Measurements from ENCODE around the gene PPP3CA. TPM values are rescaled to one million over a fixed set of nuclear protein-coding genes. Genes with fewer than 3 reads are reported as not detected.

Gene PPP3CA
- total and polyA plus RNA-seq, 2 experiments from 2014 or later: 27.0 to 45.2 TPM

- DNase-seq (ENCODE audit: low spot score) (no peak), ATAC-seq (no peak)
- H4K20me1 ChIP-seq (replicated peaks; ENCODE audit: insufficient read depth): no peaks in the 10 kb centered on the region
- no peak overlapping the region for H3K27ac ChIP-seq (ENCODE audit: low read depth)
- no peaks in the 10 kb centered on the region for H3F3A ChIP-seq (replicated peaks; ENCODE audit: low read depth)
- Mint-ChIP-seq H3K4me1 (peaks cover 38% of the 10 kb centered on the region), H3K9me3 (no peaks in the 10 kb centered on the region), H3K4me3 (no peak overlapping the region), H3K36me3 (ENCODE audit: low read depth) (no peaks in the 10 kb centered on the region), H3K27ac (no peak overlapping the region), H3K27me3 (ENCODE audit: insufficient read depth, low read depth, poor library complexity) (peaks cover 5% of the 10 kb centered on the region)
- H3K79me2 ChIP-seq (replicated peaks; ENCODE audit: insufficient read depth): peaks cover 35% of the 10 kb centered on the region
- no peaks in the 10 kb centered on the region for H3K36me3 ChIP-seq (ENCODE audit: insufficient read depth)
- no peak overlapping the region for H2AFZ ChIP-seq
- no peaks in the 10 kb centered on the region for H3K27me3 ChIP-seq (ENCODE audit: insufficient read depth)
- no peak overlapping the region for H3K4me3 ChIP-seq
- no peaks in the 10 kb centered on the region; the same call in none of the 2 replicates for H3K4me1 ChIP-seq (ENCODE audit: insufficient read depth)
- H3K4me2 ChIP-seq: no peak overlapping the region
- no peaks in the 10 kb centered on the region for H3K9me2 ChIP-seq (ENCODE audit: insufficient read depth)
- TF ChIP-seq CREB1 (CRISPR knock-in tag; IDR thresholded peaks at IDR 0.05; ENCODE audit: low read depth) (no peak), EZH2phosphoT487 (IDR thresholded peaks at IDR 0.05; ENCODE audit: unreplicated experiment) (no peak), ZNF331 (CRISPR knock-in tag; IDR thresholded peaks at IDR 0.05; ENCODE audit: low read depth) (no peak), POLR2AphosphoS5 (IDR thresholded peaks at IDR 0.05; ENCODE audit: low read depth) (no peak), STAT1 (IDR thresholded peaks at IDR 0.05; ENCODE audit: unreplicated experiment) (no peak), NANOG (IDR thresholded peaks at IDR 0.05; ENCODE audit: borderline replicate concordance) (no peak), EZH2 (IDR thresholded peaks at IDR 0.05; ENCODE audit: low read depth, unreplicated experiment) (no peak), JUNB (IDR thresholded peaks at IDR 0.05; ENCODE audit: unreplicated experiment) (no peak), ZNF114 (CRISPR knock-in tag; IDR thresholded peaks at IDR 0.05) (no peak), CTCF (conservative IDR thresholded peaks at IDR 0.05; ENCODE audit: low read depth in 2 of 2) (no peak)
- TF ChIP-seq, protein P1, sequence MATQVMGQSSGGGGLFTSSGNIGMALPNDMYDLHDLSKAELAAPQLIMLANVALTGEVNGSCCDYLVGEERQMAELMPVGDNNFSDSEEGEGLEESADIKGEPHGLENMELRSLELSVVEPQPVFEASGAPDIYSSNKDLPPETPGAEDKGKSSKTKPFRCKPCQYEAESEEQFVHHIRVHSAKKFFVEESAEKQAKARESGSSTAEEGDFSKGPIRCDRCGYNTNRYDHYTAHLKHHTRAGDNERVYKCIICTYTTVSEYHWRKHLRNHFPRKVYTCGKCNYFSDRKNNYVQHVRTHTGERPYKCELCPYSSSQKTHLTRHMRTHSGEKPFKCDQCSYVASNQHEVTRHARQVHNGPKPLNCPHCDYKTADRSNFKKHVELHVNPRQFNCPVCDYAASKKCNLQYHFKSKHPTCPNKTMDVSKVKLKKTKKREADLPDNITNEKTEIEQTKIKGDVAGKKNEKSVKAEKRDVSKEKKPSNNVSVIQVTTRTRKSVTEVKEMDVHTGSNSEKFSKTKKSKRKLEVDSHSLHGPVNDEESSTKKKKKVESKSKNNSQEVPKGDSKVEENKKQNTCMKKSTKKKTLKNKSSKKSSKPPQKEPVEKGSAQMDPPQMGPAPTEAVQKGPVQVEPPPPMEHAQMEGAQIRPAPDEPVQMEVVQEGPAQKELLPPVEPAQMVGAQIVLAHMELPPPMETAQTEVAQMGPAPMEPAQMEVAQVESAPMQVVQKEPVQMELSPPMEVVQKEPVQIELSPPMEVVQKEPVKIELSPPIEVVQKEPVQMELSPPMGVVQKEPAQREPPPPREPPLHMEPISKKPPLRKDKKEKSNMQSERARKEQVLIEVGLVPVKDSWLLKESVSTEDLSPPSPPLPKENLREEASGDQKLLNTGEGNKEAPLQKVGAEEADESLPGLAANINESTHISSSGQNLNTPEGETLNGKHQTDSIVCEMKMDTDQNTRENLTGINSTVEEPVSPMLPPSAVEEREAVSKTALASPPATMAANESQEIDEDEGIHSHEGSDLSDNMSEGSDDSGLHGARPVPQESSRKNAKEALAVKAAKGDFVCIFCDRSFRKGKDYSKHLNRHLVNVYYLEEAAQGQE (IDR thresholded peaks at IDR 0.05; ENCODE audit: unreplicated experiment): no peak
- TF ChIP-seq, protein P2, sequence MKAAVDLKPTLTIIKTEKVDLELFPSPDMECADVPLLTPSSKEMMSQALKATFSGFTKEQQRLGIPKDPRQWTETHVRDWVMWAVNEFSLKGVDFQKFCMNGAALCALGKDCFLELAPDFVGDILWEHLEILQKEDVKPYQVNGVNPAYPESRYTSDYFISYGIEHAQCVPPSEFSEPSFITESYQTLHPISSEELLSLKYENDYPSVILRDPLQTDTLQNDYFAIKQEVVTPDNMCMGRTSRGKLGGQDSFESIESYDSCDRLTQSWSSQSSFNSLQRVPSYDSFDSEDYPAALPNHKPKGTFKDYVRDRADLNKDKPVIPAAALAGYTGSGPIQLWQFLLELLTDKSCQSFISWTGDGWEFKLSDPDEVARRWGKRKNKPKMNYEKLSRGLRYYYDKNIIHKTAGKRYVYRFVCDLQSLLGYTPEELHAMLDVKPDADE (IDR thresholded peaks at IDR 0.05): no peak
- TF ChIP-seq, protein P3, sequence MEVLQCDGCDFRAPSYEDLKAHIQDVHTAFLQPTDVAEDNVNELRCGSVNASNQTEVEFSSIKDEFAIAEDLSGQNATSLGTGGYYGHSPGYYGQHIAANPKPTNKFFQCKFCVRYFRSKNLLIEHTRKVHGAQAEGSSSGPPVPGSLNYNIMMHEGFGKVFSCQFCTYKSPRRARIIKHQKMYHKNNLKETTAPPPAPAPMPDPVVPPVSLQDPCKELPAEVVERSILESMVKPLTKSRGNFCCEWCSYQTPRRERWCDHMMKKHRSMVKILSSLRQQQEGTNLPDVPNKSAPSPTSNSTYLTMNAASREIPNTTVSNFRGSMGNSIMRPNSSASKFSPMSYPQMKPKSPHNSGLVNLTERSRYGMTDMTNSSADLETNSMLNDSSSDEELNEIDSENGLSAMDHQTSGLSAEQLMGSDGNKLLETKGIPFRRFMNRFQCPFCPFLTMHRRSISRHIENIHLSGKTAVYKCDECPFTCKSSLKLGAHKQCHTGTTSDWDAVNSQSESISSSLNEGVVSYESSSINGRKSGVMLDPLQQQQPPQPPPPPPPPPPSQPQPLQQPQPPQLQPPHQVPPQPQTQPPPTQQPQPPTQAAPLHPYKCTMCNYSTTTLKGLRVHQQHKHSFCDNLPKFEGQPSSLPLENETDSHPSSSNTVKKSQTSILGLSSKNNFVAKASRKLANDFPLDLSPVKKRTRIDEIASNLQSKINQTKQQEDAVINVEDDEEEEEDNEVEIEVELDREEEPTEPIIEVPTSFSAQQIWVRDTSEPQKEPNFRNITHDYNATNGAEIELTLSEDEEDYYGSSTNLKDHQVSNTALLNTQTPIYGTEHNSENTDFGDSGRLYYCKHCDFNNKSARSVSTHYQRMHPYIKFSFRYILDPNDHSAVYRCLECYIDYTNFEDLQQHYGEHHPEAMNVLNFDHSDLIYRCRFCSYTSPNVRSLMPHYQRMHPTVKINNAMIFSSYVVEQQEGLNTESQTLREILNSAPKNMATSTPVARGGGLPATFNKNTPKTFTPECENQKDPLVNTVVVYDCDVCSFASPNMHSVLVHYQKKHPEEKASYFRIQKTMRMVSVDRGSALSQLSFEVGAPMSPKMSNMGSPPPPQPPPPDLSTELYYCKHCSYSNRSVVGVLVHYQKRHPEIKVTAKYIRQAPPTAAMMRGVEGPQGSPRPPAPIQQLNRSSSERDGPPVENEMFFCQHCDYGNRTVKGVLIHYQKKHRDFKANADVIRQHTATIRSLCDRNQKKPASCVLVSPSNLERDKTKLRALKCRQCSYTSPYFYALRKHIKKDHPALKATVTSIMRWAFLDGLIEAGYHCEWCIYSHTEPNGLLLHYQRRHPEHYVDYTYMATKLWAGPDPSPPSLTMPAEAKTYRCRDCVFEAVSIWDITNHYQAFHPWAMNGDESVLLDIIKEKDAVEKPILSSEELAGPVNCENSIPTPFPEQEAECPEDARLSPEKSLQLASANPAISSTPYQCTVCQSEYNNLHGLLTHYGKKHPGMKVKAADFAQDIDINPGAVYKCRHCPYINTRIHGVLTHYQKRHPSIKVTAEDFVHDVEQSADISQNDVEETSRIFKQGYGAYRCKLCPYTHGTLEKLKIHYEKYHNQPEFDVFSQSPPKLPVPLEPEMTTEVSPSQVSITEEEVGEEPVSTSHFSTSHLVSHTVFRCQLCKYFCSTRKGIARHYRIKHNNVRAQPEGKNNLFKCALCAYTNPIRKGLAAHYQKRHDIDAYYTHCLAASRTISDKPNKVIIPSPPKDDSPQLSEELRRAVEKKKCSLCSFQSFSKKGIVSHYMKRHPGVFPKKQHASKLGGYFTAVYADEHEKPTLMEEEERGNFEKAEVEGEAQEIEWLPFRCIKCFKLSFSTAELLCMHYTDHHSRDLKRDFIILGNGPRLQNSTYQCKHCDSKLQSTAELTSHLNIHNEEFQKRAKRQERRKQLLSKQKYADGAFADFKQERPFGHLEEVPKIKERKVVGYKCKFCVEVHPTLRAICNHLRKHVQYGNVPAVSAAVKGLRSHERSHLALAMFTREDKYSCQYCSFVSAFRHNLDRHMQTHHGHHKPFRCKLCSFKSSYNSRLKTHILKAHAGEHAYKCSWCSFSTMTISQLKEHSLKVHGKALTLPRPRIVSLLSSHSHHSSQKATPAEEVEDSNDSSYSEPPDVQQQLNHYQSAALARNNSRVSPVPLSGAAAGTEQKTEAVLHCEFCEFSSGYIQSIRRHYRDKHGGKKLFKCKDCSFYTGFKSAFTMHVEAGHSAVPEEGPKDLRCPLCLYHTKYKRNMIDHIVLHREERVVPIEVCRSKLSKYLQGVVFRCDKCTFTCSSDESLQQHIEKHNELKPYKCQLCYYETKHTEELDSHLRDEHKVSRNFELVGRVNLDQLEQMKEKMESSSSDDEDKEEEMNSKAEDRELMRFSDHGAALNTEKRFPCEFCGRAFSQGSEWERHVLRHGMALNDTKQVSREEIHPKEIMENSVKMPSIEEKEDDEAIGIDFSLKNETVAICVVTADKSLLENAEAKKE (CRISPR knock-in tag; IDR thresholded peaks at IDR 0.05): no peak
Measured at GRCh38 chr4:101244349-101244748, 103.0 kb downstream of the PPP3CA start.
